ENCODE measurements around the gene MRGPRX4.

MRGPRX4 gene

DNA sequence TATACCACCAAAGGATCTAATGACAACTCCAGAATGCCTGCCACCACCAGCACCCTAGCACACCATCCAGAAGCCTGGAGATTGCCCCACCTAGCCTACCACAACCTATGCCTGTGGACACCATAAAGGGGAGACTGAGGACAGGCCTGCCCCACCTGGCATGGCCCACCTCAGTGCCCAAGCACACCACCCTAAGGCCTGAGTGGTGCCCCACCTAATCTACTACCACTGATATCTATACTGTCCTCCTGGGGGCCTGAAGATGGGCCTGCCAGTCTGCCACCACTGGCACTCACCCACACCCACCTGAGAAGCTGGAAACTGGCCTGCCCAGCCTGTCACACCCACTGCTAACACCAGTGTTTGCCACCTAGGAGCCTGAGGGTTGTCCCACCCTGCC lies 32.1 kb downstream of the MRGPRX4 start:
- TF ChIP-seq CTCF (IDR thresholded peaks at IDR 0.05; ENCODE audit: low read length), result no peak
- no peak for TF ChIP-seq EZH2 (IDR thresholded peaks at IDR 0.05; ENCODE audit: borderline replicate concordance, low read length)

GRCh38 chr11:18209058-18209457 lies 36.4 kb downstream of the MRGPRX4 start:
- Histone ChIP-seq H3K4me1 (ENCODE audit: insufficient read depth, low read length, severe bottlenecking) (no peaks in the 10 kb centered on the region), H4K20me1 (ENCODE audit: insufficient read depth, low read length) (no peaks in the 10 kb centered on the region), H3K27me3 (ENCODE audit: insufficient read depth, low read length) (no peaks in the 10 kb centered on the region; the same call in 1 of the 2 replicates), H3K4me3 (ENCODE audit: low read depth, low read length, poor library complexity, severe bottlenecking) (no peak overlapping the region), H3F3A (ENCODE audit: insufficient read depth, low read length) (no peaks in the 10 kb centered on the region), H3K4me2 (ENCODE audit: low read length) (no peak overlapping the region), H3K9ac (ENCODE audit: low read length) (no peak overlapping the region), H3K9me2 (ENCODE audit: low read depth, low read length) (no peaks in the 10 kb centered on the region), H3K27ac (ENCODE audit: low read depth, low read length, poor library complexity, severe bottlenecking) (no peak overlapping the region), H3K9me3 (ENCODE audit: low read length) (no peaks in the 10 kb centered on the region), H2AFZ (ENCODE audit: low read length) (no peak overlapping the region), H3K79me2 (ENCODE audit: insufficient read depth, low read length) (no peaks in the 10 kb centered on the region), H3K36me3 (ENCODE audit: insufficient read depth, low read length) (no peaks in the 10 kb centered on the region)
- TF ChIP-seq CTCF (IDR thresholded peaks at IDR 0.05; ENCODE audit: low read length) (no peak), EZH2 (IDR thresholded peaks at IDR 0.05; ENCODE audit: borderline replicate concordance, low read length) (no peak)

More for the DNA sequence above, 32.1 kb downstream of the MRGPRX4 start:
- Histone ChIP-seq H3K4me2 (ENCODE audit: low read length) (no peak overlapping the region), H3K27ac (ENCODE audit: low read depth, low read length, poor library complexity, severe bottlenecking) (no peak overlapping the region), H3K9ac (ENCODE audit: low read length) (no peak overlapping the region), H3K9me2 (ENCODE audit: low read depth, low read length) (no peaks in the 10 kb centered on the region), H3K36me3 (ENCODE audit: insufficient read depth, low read length) (no peaks in the 10 kb centered on the region), H4K20me1 (ENCODE audit: insufficient read depth, low read length) (no peaks in the 10 kb centered on the region), H3K79me2 (ENCODE audit: insufficient read depth, low read length) (no peaks in the 10 kb centered on the region), H3F3A (ENCODE audit: insufficient read depth, low read length) (no peaks in the 10 kb centered on the region), H3K4me3 (ENCODE audit: low read depth, low read length, poor library complexity, severe bottlenecking) (no peak overlapping the region), H3K4me1 (ENCODE audit: insufficient read depth, low read length, severe bottlenecking) (no peaks in the 10 kb centered on the region), H3K27me3 (ENCODE audit: insufficient read depth, low read length) (no peaks in the 10 kb centered on the region; the same call in 1 of the 2 replicates), H2AFZ (ENCODE audit: low read length) (no peak overlapping the region), H3K9me3 (ENCODE audit: low read length) (no peaks in the 10 kb centered on the region)

DNA sequence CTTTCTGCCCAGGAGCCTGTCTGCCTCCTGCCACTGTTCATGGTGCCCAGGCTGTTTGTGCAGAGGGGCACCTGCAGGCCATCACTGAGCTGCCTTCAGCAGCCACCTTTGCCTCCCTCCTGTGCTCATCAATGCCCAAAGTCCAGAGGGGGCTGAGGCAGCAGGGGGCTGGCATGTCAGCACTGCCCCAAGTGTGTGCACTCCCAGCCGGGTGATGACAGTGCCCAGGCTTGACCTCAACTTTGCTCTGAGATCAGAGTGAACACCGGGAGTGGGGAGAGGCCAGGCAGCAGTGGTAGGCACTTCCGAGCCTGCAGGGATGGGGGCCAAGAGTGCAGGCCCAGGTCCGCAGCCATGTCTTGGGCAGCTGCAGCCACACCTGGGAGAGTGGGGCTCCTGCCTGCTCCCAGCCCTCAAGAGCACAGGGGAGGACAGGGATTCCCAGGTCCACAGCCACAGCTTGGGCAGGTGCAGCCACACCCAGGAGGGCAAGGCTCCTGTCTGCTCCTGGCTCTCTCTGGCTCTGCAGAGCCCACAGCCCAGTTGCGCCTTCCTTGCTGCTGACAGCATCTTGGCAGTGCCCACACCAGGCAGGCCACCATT lies 48.7 kb downstream of the MRGPRX4 start:
- Histone ChIP-seq H3K9me2 (ENCODE audit: low read depth, low read length) (no peaks in the 10 kb centered on the region), H3K4me2 (ENCODE audit: low read length) (no peak overlapping the region), H3K27ac (ENCODE audit: low read depth, low read length, poor library complexity, severe bottlenecking) (no peak overlapping the region), H3K36me3 (ENCODE audit: insufficient read depth, low read length) (no peaks in the 10 kb centered on the region), H3F3A (ENCODE audit: insufficient read depth, low read length) (no peaks in the 10 kb centered on the region), H4K20me1 (ENCODE audit: insufficient read depth, low read length) (no peaks in the 10 kb centered on the region), H2AFZ (ENCODE audit: low read length) (no peak overlapping the region), H3K9me3 (ENCODE audit: low read length) (peaks cover 3% of the 10 kb centered on the region; the same call in 1 of the 2 replicates), H3K4me1 (ENCODE audit: insufficient read depth, low read length, severe bottlenecking) (peaks cover 5% of the 10 kb centered on the region), H3K4me3 (ENCODE audit: low read depth, low read length, poor library complexity, severe bottlenecking) (no peak overlapping the region), H3K27me3 (ENCODE audit: insufficient read depth, low read length) (no peaks in the 10 kb centered on the region), H3K79me2 (ENCODE audit: insufficient read depth, low read length) (no peaks in the 10 kb centered on the region), H3K9ac (ENCODE audit: low read length) (no peak overlapping the region)
- TF ChIP-seq CTCF (IDR thresholded peaks at IDR 0.05; ENCODE audit: low read length) (no peak), EZH2 (IDR thresholded peaks at IDR 0.05; ENCODE audit: borderline replicate concordance, low read length) (no peak)

All from OCI-LY1 (cell line).